Measurements from ENCODE around the gene PLXNA4.

DNA sequence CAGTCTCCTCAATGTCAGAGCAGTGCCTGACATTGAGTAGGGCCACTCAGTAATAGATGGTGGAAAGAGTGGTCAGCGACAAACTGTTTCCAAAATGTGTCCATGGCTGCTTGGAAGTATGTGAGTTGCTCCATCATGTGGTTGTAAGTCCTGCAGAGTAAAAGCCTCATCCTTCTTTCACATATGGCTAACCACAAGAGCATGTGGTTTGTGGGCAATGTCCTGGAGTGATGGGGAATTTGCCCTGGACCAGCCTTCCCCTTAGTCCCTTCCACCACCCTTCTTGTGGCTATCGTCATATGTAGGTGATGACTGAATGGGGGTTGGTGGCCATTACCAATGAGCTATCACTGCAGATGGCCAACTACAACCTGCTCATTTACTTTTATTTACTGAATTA, 33.0 kb upstream of the PLXNA4 start:
- no peak for TF ChIP-seq ZNF830 (CRISPR knock-in tag; IDR thresholded peaks at IDR 0.05)
- no peak for TF ChIP-seq ZNF444 (CRISPR knock-in tag; IDR thresholded peaks at IDR 0.05)
- no peak for TF ChIP-seq POU5F1 (IDR thresholded peaks at IDR 0.05; ENCODE audit: borderline replicate concordance, low read depth, low read length, partially characterized antibody)
- no peak for TF ChIP-seq ZNF384 (IDR thresholded peaks at IDR 0.05; ENCODE audit: low read depth, low read length)
- TF ChIP-seq MYNN (IDR thresholded peaks at IDR 0.05), result no peak
- TF ChIP-seq MYNN (CRISPR knock-in tag; IDR thresholded peaks at IDR 0.05), result no peak
- TF ChIP-seq U2AF1 (optimal IDR thresholded peaks at IDR 0.05; ENCODE audit: low read depth, low read length), result no peak
